ENCODE results near the gene SNF8. TPM values are rescaled to one million over a fixed set of nuclear protein-coding genes. Genes with fewer than 3 reads are reported as not detected.

The SNF8 gene
- total and polyA plus RNA-seq, 11 donors: 66.9 to 144 (median 105) TPM

DNA sequence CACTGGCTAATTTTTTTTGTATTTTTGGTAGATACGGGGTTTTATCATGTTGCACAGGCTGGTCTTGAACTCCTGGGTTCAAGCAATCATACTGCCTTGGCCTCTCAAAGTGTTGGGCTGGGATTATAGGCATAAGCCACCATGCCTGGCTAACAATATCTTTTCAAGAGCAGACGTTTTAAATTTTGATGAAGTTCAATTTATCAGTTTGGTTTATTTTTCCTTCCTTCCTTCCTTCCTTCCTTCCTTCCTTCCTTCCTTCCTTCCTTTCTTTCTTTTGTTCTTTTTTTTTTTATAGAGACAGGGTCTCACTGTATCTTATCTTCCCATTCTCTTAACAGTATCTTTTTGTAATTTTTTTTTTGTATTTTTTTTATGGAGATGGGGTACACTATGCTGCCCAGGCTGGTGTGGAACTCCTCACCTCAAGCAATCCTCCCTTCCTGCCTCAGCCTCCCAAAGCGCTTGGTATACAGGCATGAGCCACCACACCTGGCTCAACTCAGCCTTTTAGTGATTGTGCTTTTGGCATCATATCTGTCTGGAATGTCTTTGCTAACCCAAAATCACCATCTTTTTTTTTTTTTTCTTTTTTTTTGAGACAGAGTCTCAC, 37.4 kb upstream of the SNF8 start:
- 67 to 76% (median 72%) methylated on average over 3 of the region's 3 CpGs for WGBS, 4 donors
- Histone ChIP-seq H3K4me1 (no peaks in the 10 kb centered on the region), H3K27me3 (peaks cover 0 to 64% (median 12%) of the 10 kb centered on the region in 9 donors), H3K36me3 (no peaks in the 10 kb centered on the region), H3K27ac (no peak overlapping the region), H3K4me3 (no peak overlapping the region), H3K9me3 (peaks cover 0 to 9% (median 2%) of the 10 kb centered on the region in 12 donors)
- intact Hi-C loops (cut with DNase I): loop anchor here in 1 of 10 donors (10.0 kb wide), 1 partner anchor 63 kb away; no protein-coding TSS in a partner anchor
- DNase-seq: no peak
- ATAC-seq: no peak
- TF ChIP-seq POLR2A (IDR thresholded peaks at IDR 0.05): no peak
- TF ChIP-seq, protein P1, sequence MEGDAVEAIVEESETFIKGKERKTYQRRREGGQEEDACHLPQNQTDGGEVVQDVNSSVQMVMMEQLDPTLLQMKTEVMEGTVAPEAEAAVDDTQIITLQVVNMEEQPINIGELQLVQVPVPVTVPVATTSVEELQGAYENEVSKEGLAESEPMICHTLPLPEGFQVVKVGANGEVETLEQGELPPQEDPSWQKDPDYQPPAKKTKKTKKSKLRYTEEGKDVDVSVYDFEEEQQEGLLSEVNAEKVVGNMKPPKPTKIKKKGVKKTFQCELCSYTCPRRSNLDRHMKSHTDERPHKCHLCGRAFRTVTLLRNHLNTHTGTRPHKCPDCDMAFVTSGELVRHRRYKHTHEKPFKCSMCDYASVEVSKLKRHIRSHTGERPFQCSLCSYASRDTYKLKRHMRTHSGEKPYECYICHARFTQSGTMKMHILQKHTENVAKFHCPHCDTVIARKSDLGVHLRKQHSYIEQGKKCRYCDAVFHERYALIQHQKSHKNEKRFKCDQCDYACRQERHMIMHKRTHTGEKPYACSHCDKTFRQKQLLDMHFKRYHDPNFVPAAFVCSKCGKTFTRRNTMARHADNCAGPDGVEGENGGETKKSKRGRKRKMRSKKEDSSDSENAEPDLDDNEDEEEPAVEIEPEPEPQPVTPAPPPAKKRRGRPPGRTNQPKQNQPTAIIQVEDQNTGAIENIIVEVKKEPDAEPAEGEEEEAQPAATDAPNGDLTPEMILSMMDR (IDR thresholded peaks at IDR 0.05): no peak

DNA sequence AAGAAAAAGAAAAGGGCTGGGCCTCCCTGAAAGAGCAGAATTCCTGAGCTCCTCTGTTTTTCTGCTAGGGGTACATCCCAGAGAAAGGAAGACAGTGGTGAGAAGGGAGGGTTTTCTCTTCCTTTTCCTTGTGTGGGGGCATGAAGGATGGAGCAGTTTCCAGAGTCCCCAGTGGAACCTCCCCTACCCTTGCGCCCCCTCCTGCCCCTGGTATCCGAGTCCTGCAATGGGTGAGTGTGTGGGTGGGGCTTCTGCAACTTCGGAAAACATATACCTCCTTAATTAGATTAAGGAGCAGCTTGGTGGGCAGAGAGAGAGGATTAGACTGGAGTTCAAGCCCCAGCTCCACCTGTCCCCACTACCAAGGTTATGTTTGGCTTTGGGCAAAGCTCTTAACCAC, 29.2 kb upstream of the SNF8 start:
- no peaks in the 10 kb centered on the region for H3K9me3 ChIP-seq
- TF ChIP-seq POLR2A (IDR thresholded peaks at IDR 0.05): no peak
- TF ChIP-seq, protein P1 (IDR thresholded peaks at IDR 0.05): no peak
- no peaks in the 10 kb centered on the region for H3K36me3 ChIP-seq
- H3K27ac ChIP-seq: no peak overlapping the region
- ATAC-seq (no peak), DNase-seq (no peak)
- H3K27me3 ChIP-seq: peaks cover 0 to 86% (median 29%) of the 10 kb centered on the region in 9 donors
- WGBS, 4 donors: 45 to 60% (median 49%) methylated on average over 3 of the region's 3 CpGs
- intact Hi-C loops (cut with DNase I): no loop called here
- H3K4me3 ChIP-seq: no peak overlapping the region
- no peaks in the 10 kb centered on the region for H3K4me1 ChIP-seq

DNA sequence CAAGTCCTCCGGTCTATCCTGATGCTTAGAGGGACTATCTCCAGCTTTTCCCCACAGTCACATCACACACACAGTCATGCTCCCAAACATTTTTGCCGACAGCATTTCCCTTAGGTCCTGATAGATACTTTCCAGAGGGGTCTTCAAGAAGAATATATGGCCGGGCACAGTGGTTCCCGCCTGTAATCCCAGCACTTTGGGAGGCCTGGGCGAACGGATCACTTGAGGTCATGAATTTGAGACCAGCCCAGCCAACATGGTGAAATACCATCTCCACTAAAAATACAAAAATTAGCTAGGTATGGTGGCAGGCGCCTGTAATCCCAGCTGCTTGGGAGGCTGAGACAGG, 28.1 kb upstream of the SNF8 start:
- no peak for TF ChIP-seq POLR2A (IDR thresholded peaks at IDR 0.05)
- TF ChIP-seq, protein P1 (IDR thresholded peaks at IDR 0.05): no peak
- H3K9me3 ChIP-seq: no peaks in the 10 kb centered on the region
- WGBS, 4 donors: 55 to 64% (median 59%) methylated on average over 7 of the region's 7 CpGs
- H3K27me3 ChIP-seq: peaks cover 0 to 90% (median 29%) of the 10 kb centered on the region in 9 donors
- no peak for ATAC-seq
- intact Hi-C loops (cut with DNase I): no loop called here
- H3K4me1 ChIP-seq: no peaks in the 10 kb centered on the region
- H3K36me3 ChIP-seq: no peaks in the 10 kb centered on the region
- no peak overlapping the region for H3K27ac ChIP-seq
- H3K4me3 ChIP-seq: no peak overlapping the region
- DNase-seq: peak in 1 of 5 donors; percentile 6

DNA sequence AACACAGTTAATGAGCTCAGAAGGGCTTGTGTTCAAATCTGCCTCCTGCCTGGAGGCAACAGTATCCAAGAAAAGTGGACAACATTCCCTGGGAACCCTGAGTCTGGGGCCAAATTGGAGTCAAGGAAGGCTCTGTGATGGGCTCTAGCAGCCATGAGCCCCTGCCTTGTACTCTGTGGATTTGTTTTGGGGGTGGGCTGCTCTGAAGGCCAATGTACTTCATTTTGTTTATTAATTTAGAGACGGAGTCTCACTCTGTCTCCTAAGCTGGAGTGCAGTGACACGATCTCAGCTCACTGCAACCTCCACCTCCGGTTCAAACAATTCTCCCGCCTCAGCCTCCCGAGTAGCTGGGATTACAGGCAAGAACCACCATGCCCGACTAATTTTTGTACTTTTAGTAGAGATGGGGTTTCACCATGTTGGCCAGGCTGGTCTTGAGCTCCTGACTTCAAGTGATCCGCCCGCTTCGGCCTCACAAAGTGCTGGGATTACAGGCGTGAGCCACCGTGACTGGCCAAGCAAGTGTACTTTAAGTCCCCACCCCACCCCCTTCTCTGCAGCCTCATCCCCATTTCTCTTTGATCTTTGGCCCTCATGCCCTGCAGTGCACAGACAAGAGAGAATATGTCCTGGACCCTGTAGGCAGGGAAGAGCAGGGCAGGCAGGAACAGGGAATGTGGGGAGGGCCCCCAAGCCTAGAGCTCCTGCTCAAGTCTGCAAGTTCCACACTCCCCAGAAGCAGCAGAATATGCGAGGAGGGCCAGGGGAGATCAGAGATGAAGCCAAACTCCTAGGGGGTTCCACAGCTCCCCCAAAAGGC, 26.4 kb upstream of the SNF8 start:
- peaks cover 0 to 91% (median 24%) of the 10 kb centered on the region in 9 donors for H3K27me3 ChIP-seq
- no peak for ATAC-seq
- H3K9me3 ChIP-seq: no peaks in the 10 kb centered on the region
- intact Hi-C loops (cut with DNase I): no loop called here
- no peak for TF ChIP-seq POLR2A (IDR thresholded peaks at IDR 0.05)
- TF ChIP-seq, protein P1 (IDR thresholded peaks at IDR 0.05): no peak
- DNase-seq: peak in 1 of 5 donors; percentile 13
- H3K36me3 ChIP-seq: no peaks in the 10 kb centered on the region
- no peak overlapping the region for H3K27ac ChIP-seq
- 81 to 91% (median 84%) methylated on average over 12 of the region's 12 CpGs for WGBS, 4 donors
- H3K4me1 ChIP-seq: no peaks in the 10 kb centered on the region
- no peak overlapping the region for H3K4me3 ChIP-seq

Measured in heart left ventricle (tissue), 16 donors.